GM12892 (cell line): ENCODE data around the gene JOSD2.
"Not testable (repeated sequence)": the region's sequence is repeated elsewhere in the genome, so short reads cannot be mapped to it uniquely, and the experiment has no call there.

Source experiments
- DNase-seq: peaks from one replicate; pipeline ENCODE4 v3.0.0; 2011; ENCODE audit not compliant: insufficient read length
- FAIRE-seq: peaks from 2 replicates; lab custom pipeline; 2011; peaks lifted over from hg19 to GRCh38; lab: Jason Lieb, UNC
- POLR2A ChIP-seq: IDR thresholded peaks from 2 replicates; pipeline ENCODE4 v1.6.1; 2011; ENCODE audit warnings: low read depth, low read length, control low read depth
- POLR2AphosphoS5 ChIP-seq: IDR thresholded peaks from 2 replicates; pipeline ENCODE4 v1.6.1; 2011; ENCODE audit warnings: low read depth, low read length, control low read depth
- TAF1 ChIP-seq: IDR thresholded peaks from 2 replicates; pipeline ENCODE4 v1.6.1; 2011; ENCODE audit warnings: low read depth, mild to moderate bottlenecking, control low read depth, low read length, borderline replicate concordance

JOSD2 gene

DNA sequence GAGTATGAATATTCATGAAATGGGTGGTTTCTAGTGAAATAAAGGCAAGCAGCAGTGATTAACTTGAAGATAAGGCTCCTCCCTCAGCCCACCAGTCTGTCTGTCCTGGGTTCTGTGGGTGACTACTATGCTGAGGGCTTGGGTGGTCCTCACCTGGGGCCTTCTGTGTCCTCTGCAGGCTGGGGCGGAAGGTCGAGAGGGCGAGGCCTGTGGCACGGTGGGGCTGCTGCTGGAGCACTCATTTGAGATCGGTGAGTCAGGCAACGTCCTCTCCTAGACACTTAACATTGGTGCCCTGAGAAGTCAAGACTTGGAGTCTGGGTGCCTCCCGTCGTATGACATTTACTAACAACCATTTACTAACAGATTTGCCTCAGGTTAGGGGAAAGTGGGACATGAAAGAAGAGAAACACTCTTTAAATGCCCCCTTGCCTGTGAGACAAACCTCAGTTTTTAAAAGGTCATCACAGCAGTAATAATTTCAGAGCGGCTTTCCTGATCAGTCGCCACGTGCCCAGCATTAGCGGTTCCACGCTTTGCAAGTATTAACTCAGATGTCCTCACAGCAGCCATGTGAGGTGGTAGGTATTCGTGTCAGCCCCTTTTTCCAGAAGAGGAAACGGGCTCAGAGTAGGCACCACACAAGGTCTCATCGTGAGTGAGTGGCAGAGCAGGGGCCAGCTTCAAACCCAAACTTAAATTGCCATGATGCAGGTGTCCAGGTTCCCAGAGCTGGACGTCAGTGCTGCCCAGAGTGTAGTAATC lies 33.1 kb downstream of the JOSD2 start:
- FAIRE-seq = no peak
- no peak for TF ChIP-seq TAF1
- no peak for TF ChIP-seq POLR2A
- no peak for TF ChIP-seq POLR2AphosphoS5
- DNase-seq = no peak

DNA sequence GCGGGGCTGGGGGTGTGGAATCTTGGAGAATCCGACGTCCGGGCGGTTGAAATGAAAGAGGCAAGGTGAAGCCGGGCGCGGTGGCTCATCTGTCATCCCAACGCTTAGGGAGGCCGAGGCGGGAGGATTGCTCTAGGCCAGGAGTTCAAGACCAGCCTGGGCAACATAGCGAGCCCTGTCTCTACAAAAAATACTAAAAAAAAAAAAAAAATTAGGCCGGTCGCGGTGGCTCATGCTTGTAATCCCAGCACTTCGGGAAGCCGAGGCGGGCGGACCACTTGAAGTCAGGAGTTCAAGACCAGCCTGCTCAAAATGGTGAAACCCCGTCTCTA lies 34.1 kb downstream of the JOSD2 start:
- no peak for TF ChIP-seq POLR2AphosphoS5
- no peak for TF ChIP-seq POLR2A
- no peak for TF ChIP-seq TAF1
- DNase-seq (no peak), FAIRE-seq (no peak)

DNA sequence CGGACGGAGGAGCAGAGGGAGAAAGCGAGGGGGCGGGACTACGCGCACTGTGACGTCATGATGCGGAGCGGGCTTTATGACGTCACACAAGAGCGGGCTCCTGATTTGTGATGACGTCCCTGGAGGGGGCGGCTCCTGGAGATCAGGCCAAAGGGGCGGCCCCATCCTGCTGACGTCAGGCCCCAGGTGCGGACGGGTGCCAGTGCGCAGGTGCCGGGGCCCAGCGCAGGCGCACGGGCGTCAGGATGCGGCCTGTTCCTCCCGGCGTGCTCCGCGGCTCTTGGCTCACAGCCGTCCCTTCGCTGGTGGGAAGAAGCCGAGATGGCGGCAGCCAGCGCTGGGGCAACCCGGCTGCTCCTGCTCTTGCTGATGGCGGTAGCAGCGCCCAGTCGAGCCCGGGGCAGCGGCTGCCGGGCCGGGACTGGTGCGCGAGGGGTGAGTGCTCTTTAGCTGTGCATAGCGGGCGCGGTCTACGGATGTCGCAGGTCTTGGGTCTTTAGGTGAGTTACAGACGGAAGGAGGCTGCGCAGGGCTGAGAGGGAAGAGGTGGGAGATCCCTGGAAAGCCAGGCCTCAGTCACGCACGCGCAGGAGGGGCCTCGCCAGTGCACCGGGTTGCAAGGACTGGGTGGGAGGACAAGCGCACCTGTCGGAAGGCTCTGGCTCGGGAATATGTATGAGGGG lies 34.6 kb downstream of the JOSD2 start, which contains the start of the genes EMC10 and GARIN5A:
Gene EMC10 (plus strand): TSS at position 284 of the 683 bp plus-strand sequence. CDS start 38 bp downstream, at position 322.
Gene GARIN5A (minus strand): TSS at position 625 of the 683 bp plus-strand sequence. CDS start 460 bp downstream, at position 165.
- DNase-seq (peak; percentile 100), FAIRE-seq (peak; percentile 94)
- peak; percentile 93 for TF ChIP-seq TAF1
- TF ChIP-seq POLR2A = peak; percentile 99
- peak; percentile 98 for TF ChIP-seq POLR2AphosphoS5

DNA sequence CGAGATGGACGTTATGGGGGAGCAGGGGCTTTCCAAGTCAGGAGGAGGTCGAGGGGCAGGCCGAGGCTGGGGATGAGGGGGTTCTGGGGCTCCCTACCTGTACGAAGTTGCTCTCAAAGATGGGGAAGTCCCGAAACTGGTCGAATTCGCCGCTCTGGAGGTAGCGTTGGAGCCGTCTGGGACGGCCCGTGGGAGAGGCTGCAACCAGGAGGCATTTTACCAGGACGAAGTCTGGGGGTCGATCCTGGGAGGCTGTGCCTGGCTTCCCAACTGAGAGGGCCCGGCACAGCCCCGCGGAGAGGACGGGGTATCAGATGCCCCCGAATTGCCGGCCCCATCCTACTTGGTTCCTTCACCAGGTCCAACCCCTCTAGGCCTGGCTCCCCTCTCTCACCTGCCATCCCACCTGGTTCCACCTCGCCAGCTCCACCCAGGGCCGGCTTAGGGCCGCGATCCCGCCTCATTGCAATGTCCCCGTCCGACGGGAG lies 35.2 kb downstream of the JOSD2 start:
- no peak for DNase-seq
- no peak for TF ChIP-seq POLR2A
- TF ChIP-seq POLR2AphosphoS5 = no peak
- TF ChIP-seq TAF1 = no peak
- FAIRE-seq = no peak

DNA sequence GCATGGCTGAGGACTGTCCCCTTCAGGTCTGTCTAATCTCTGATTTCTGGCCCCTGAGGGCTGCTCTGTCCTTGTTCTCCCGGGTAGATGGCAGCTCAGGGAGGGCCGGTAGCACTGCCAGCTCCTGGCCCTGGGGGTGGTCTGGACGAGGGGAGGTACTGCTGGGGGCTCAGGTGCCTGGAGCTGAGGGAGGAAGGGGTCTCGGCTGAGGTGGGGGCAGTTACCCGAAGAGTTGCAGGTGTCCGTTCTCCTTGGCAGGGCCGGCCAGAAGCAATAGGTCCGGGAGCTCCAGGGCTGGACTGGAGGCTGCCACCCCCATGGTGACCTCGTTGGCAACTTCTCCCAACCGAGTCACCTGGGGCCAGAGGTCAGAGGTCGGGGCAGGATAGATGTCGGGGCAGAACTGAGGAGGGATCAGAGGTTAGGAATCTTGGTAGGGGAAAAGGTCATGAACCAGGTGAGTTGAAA lies 35.9 kb downstream of the JOSD2 start:
- TF ChIP-seq POLR2AphosphoS5 (no peak), TAF1 (no peak)
- no peak for DNase-seq

DNA sequence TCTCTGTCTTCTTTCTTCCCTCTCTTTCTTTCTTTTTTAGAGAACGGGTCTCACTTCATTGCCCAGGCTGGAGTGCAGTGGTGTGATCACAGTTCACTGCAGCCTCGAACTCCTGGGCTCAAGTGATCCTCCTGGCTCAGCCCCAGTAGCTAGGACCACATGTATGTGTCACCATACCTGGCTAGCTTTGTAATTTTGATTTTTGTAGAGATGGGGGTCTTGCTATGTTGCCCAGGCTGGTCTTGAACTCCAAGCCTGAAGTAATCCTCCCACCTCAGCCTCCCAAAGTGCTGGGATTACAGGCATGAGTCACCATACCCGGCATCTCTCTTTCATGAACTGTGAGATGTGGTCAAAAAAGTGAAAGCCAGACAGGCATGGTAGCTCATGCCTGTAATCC lies 37.7 kb downstream of the JOSD2 start:
- not testable (repeated sequence) for DNase-seq, FAIRE-seq

More for the DNA sequence above, 35.9 kb downstream of the JOSD2 start:
- FAIRE-seq = no peak

DNA sequence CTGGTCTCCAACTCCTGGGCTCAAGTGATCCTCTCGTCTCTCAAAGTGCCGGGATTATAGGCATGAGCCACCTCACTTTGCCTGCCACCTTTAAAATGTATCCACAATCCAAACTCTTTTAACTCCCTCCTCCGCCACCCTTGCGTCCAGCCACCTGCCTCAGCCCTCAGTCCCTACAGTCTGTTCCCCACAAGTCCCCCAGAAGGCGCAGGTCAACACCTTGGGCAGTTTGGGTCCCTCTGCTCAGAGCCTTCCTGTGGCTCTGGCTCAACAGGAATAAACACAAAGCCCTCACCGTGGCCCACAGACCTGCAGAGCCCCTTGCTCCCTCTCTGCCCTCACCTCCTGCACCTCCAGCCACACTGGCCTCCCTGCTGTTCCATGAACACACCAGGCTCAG lies 42.2 kb downstream of the JOSD2 start:
- DNase-seq (no peak), FAIRE-seq (no peak)
- TF ChIP-seq TAF1 (no peak), POLR2AphosphoS5 (no peak), POLR2A (no peak)

DNA sequence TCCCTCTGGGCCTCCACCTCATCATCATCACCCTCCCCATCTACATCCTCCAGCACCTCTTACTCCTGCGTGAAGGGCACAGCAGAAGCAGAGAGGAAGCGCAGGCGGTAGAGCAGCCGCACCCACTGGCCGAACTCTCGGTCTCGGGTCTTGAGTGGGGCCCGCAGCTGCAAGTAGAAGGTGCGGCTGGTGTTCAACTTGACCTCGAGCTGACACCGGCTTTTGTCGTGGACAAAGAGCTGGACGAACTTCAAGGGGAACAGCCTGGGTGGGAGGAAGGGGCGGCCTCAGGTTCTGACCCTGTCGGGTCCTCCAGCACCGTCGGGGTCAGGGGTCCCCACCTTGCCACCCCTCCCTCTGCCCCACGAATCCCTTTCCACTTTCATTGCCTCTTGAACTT lies 43.4 kb downstream of the JOSD2 start:
- TF ChIP-seq TAF1 = no peak
- no peak for TF ChIP-seq POLR2AphosphoS5
- TF ChIP-seq POLR2A = no peak
- FAIRE-seq = no peak
- no peak for DNase-seq

DNA sequence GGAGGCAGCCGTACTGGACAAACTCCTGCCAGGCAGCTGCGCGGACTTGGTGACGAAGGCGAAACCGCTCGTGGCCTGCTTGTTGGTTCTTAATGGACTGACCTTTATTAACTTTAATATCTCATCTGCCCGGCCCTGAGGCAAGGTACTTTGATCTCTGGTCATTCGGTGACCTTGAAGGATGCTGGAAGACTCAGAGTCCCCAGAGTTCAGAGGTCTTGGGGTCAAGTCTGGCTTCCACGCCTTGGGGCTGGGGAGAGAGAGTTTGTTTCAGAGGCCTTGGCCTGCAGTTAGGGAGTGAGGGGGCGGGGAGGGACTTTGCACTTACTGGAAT lies 44.3 kb downstream of the JOSD2 start:
- no peak for DNase-seq
- TF ChIP-seq TAF1 (no peak), POLR2A (no peak), POLR2AphosphoS5 (no peak)
- FAIRE-seq = no peak

DNA sequence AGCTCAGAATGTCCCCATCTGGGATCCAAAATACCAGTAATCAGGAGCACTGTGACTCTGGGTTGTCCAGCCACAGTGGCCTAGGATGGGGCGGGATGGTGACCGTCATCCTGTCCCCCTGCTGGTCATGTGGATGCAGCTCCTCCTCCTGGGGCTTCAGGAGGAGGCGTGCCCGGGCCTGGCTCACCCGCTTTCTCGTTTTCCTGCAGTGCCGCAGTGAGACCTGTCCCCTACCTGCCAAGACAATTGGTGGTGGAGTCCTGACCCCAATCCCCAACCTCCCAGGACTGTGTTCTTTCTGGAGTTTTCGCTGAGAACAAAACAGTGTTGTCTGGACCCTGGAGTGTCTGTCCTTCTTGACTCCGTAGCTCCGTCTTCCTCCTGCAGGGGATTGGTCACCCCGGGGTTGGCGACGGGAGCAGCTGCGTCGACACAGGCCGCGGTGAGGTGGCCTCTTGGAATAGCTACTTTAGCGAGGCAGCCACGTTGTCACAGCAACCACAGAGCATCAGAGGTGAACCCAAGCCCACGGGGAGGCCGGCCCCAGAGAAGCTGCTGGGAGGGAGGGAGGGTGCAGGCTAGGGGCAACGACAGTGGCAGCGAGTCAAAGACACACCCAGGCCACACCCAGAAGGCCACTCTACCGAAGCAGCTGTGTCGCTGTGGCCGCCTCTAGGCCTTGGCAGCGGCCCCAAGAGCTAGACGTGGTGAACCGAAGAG lies 44.8 kb downstream of the JOSD2 start:
- TF ChIP-seq POLR2AphosphoS5 (no peak), TAF1 (no peak), POLR2A (no peak)
- no peak for DNase-seq

DNA sequence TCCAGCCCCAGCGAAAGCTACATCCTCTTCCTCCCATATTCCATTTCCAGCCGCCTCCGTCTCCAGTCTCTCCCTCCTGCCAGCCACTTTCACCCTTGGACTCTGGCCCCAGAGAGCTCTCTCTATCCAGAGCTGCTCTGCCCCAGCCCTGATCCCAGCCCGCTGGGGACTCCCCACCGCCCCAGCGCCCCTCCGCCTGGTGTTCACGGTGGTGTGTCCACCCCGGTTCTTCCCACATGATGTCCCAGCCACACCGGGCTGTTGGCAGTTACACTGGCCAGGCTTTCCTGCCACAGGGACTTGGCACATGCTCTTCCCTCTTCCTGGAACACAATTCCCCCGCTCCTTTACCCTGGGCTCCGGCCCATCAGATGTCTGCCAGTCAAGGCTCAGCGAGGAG lies 46.0 kb downstream of the JOSD2 start:
- no peak for FAIRE-seq
- TF ChIP-seq TAF1 (no peak), POLR2A (no peak), POLR2AphosphoS5 (no peak)
- no peak for DNase-seq

More for the DNA sequence above, 44.8 kb downstream of the JOSD2 start:
- FAIRE-seq = no peak

DNA sequence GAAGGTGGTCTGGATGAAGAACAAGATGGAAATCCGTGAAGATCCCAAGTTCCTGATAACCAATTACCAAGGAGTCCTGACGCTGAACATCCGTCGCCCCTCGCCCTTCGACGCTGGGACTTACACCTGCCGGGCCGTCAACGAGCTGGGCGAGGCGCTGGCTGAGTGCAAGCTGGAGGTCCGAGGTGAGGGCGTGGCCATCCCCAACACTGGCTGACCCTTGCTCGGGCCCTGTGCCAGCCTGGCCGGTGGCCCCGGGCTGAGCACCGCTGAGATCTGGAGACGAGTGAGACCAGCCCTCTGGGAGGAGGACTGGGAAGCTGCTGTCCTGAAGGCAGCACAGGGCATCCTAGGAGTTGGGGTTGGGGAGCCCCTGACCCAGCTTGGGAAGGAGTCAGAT lies 46.6 kb downstream of the JOSD2 start:
- DNase-seq (no peak), FAIRE-seq (no peak)
- TF ChIP-seq POLR2A (no peak), POLR2AphosphoS5 (no peak), TAF1 (no peak)
